HepG2 (cell line): ENCODE data around the gene WNT6. TPM values are rescaled to one million over a fixed set of nuclear protein-coding genes. Genes with fewer than 3 reads are reported as not detected.
A peak's percentile ranks its signal among the peaks of the same experiment; 100 is the strongest.

Experiments used
- AFF4 ChIP-seq: sonication (generic); formaldehyde crosslinking; IDR thresholded peaks from 2 replicates; pipeline ENCODE4 v1.4.0; 2020; ENCODE audit warnings: missing genetic modification reagents
- ATF7-NPFF ChIP-seq: sonication (generic); formaldehyde crosslinking; IDR thresholded peaks from 2 replicates; pipeline ENCODE4 v1.8.1; 2023; ENCODE audit warnings: mild to moderate bottlenecking, low read depth, missing genetic modification reagents, moderate library complexity
- BCL3 ChIP-seq: sonication (generic); formaldehyde crosslinking; IDR thresholded peaks from 2 replicates; pipeline ENCODE4 v1.5.1; 2020; ENCODE audit warnings: mild to moderate bottlenecking, missing genetic modification reagents, moderate library complexity
- CREB1 ChIP-seq, 2 experiments: fragments of 450-650 bp in 1 of 2; IDR thresholded peaks; 2 replicates each; pipeline ENCODE4 v1.6.1; 2016 to 2017; ENCODE audit warnings: control low read depth in 1 of 2, mild to moderate bottlenecking in 1 of 2, missing compliant biosample characterization in 1 of 2, missing genetic modification characterization in 1 of 2
- CREBL2 ChIP-seq: sonication (generic); formaldehyde crosslinking; IDR thresholded peaks from 2 replicates; pipeline ENCODE4 v1.8.1; 2023; ENCODE audit warnings: missing genetic modification reagents, mild to moderate bottlenecking, borderline replicate concordance
- E2F5 ChIP-seq: sonication (generic); formaldehyde crosslinking; conservative IDR thresholded peaks from 2 replicates; pipeline ENCODE4 v1.4.0; 2020; ENCODE audit warnings: missing genetic modification reagents
- EHMT2 ChIP-seq: fragments of 200-600 bp; sonication (generic); IDR thresholded peaks from 2 replicates; pipeline ENCODE4 v1.7.0; 2017; ENCODE audit warnings: antibody characterized with exemption, low read depth, low read length, borderline replicate concordance
- ELF3 ChIP-seq: IDR thresholded peaks from 2 replicates; pipeline ENCODE4 v1.6.1; 2016; ENCODE audit warnings: missing genetic modification reagents, missing compliant biosample characterization
- MEF2D ChIP-seq: sonication (generic); formaldehyde crosslinking; IDR thresholded peaks from 2 replicates; pipeline ENCODE4 v1.5.1; 2020; ENCODE audit warnings: mild to moderate bottlenecking, missing genetic modification reagents
- NCOA5 ChIP-seq: sonication (generic); formaldehyde crosslinking; IDR thresholded peaks from 2 replicates; pipeline ENCODE4 v1.4.0; 2020; ENCODE audit warnings: missing genetic modification reagents
- NFRKB ChIP-seq: fragments of 450-650 bp; IDR thresholded peaks from 2 replicates; pipeline ENCODE4 v1.6.1; 2017
- PITX1 ChIP-seq: sonication (generic); formaldehyde crosslinking; IDR thresholded peaks from 2 replicates; pipeline ENCODE4 v1.5.1; 2020; ENCODE audit warnings: mild to moderate bottlenecking, missing genetic modification reagents
- RFX5 ChIP-seq: IDR thresholded peaks from 2 replicates; pipeline ENCODE4 v1.6.1; 2011; ENCODE audit warnings: low read depth, low read length, improper control_type of control experiment
- RNF2 ChIP-seq: fragments of 450-650 bp; conservative IDR thresholded peaks from 2 replicates; pipeline ENCODE4 v1.6.1; 2016; ENCODE audit warnings: low read depth
- ZBTB1 ChIP-seq: sonication (generic); formaldehyde crosslinking; IDR thresholded peaks from 2 replicates; pipeline ENCODE4 v1.4.0; 2020; ENCODE audit warnings: missing genetic modification reagents, borderline replicate concordance
- ZNF224 ChIP-seq: sonication (generic); formaldehyde crosslinking; IDR thresholded peaks from 2 replicates; pipeline ENCODE4 v1.5.0; 2020; ENCODE audit warnings: mild to moderate bottlenecking, missing genetic modification reagents
- ZNF235 ChIP-seq: sonication (generic); formaldehyde crosslinking; IDR thresholded peaks from 2 replicates; pipeline ENCODE4 v1.8.1; 2023; ENCODE audit warnings: mild to moderate bottlenecking, missing genetic modification reagents, borderline replicate concordance
- ZNF552 ChIP-seq: sonication (generic); formaldehyde crosslinking; IDR thresholded peaks from 2 replicates; pipeline ENCODE4 v1.9.0; 2022; ENCODE audit warnings: missing genetic modification reagents, mild to moderate bottlenecking, borderline replicate concordance
- ZNF605 ChIP-seq: sonication (generic); formaldehyde crosslinking; IDR thresholded peaks from 2 replicates; pipeline ENCODE4 v1.8.0; 2022; ENCODE audit warnings: mild to moderate bottlenecking, missing genetic modification reagents
- ZNF878 ChIP-seq: sonication (generic); formaldehyde crosslinking; IDR thresholded peaks from 2 replicates; pipeline ENCODE4 v1.8.1; 2023; ENCODE audit warnings: mild to moderate bottlenecking, missing genetic modification reagents, moderate library complexity
- ZSCAN30 ChIP-seq: sonication (generic); formaldehyde crosslinking; IDR thresholded peaks from 2 replicates; pipeline ENCODE4 v1.5.0; 2020; ENCODE audit warnings: mild to moderate bottlenecking, missing genetic modification reagents
- polyA plus RNA-seq, 8 experiments: library from polyadenylated mRNA; depleted of rRNA in 3 of 8; stranded (reverse) in 7 of 8; unstranded in 1 of 8; fragments of >200 nt; fragmentation: Illumina TruSeq in 4 of 8; extraction: Trizol in 4 of 8; gene quantifications; 2 replicates each; pipeline versions ENCODE4 v1.2.1 to v1.2.3, GENCODE V29; 2011 to 2016; ENCODE audit warnings: low read depth in 4 of 8, missing spikeins in 1 of 8, mixed read lengths in 1 of 8; ENCODE audit not compliant: insufficient read depth in 1 of 8
- total RNA-seq, 5 experiments: library from RNA; depleted of rRNA; stranded (reverse); fragments of >200 nt; fragmentation: Illumina TruSeq; extraction: Trizol; gene quantifications; 2 replicates each; pipeline ENCODE4 v1.2.3, GENCODE V29; 2016; ENCODE audit warnings: low read depth in 1 of 5
- TF ChIP-seq, protein P1 (sequence below): sonication (generic); formaldehyde crosslinking; IDR thresholded peaks from 2 replicates; pipeline ENCODE4 v1.5.0; 2020; ENCODE audit warnings: missing genetic modification reagents, mild to moderate bottlenecking, borderline replicate concordance
- TF ChIP-seq, protein P2 (sequence below): IDR thresholded peaks from 2 replicates; pipeline ENCODE4 v1.6.1; 2016

The WNT6 gene
- total and polyA plus RNA-seq, 2 of the 13 experiments (the other 11 are each of a cell fraction or from before 2014, with no cell fraction given): 0.20 TPM; not detected in 1

DNA sequence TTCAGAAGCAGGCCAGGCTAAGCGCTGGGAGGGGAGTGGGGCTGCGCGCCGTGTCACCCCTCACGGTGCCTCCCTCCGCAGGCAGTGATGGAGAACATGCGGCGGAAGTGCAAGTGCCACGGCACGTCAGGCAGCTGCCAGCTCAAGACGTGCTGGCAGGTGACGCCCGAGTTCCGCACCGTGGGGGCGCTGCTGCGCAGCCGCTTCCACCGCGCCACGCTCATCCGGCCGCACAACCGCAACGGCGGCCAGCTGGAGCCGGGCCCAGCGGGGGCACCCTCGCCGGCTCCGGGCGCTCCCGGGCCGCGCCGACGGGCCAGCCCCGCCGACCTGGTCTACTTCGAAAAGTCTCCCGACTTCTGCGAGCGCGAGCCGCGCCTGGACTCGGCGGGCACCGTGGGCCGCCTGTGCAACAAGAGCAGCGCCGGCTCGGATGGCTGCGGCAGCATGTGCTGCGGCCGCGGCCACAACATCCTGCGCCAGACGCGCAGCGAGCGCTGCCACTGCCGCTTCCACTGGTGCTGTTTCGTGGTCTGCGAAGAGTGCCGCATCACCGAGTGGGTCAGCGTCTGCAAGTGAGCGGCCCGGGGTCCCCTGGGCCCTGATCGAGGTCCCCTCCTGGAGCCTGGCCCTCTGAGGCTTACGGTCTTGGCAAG, 33.2 kb downstream of the WNT6 start (continued):
- peak; percentile 76; the same call in 1 of the 2 replicates for TF ChIP-seq BCL3
- no peak for TF ChIP-seq NCOA5
- TF ChIP-seq PITX1 (CRISPR knock-in tag): no peak
- TF ChIP-seq, protein P1, sequence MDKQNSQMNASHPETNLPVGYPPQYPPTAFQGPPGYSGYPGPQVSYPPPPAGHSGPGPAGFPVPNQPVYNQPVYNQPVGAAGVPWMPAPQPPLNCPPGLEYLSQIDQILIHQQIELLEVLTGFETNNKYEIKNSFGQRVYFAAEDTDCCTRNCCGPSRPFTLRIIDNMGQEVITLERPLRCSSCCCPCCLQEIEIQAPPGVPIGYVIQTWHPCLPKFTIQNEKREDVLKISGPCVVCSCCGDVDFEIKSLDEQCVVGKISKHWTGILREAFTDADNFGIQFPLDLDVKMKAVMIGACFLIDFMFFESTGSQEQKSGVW: no peak
- no peak for TF ChIP-seq CREB1 (IDR thresholded peaks at IDR 0.05)
- TF ChIP-seq CREB1 (CRISPR knock-in tag; IDR thresholded peaks at IDR 0.05): no peak
- TF ChIP-seq CREBL2 (CRISPR knock-in tag): no peak; the same call in 1 of the 2 replicates
- TF ChIP-seq ATF7-NPFF (CRISPR knock-in tag): peak; percentile 71; the same call in 1 of the 2 replicates
- TF ChIP-seq ZBTB1 (CRISPR knock-in tag): 0 out of 2 replicates have a peak, but pooled peaks have one; percentile 8
- no peak for TF ChIP-seq ZSCAN30 (CRISPR knock-in tag)
- no peak for TF ChIP-seq MEF2D (CRISPR knock-in tag)
- TF ChIP-seq ZNF224 (CRISPR knock-in tag): no peak
- no peak for TF ChIP-seq E2F5
- TF ChIP-seq EHMT2: no peak
- peak; percentile 87 for TF ChIP-seq RNF2
- TF ChIP-seq AFF4 (CRISPR knock-in tag): no peak
- TF ChIP-seq, protein P2, sequence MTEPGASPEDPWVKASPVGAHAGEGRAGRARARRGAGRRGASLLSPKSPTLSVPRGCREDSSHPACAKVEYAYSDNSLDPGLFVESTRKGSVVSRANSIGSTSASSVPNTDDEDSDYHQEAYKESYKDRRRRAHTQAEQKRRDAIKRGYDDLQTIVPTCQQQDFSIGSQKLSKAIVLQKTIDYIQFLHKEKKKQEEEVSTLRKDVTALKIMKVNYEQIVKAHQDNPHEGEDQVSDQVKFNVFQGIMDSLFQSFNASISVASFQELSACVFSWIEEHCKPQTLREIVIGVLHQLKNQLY: no peak
- no peak for TF ChIP-seq ZNF878 (CRISPR knock-in tag)
- no peak for TF ChIP-seq ELF3
- no peak for TF ChIP-seq ZNF235
- no peak for TF ChIP-seq ZNF552 (CRISPR knock-in tag)
- no peak for TF ChIP-seq NFRKB
- TF ChIP-seq ZNF605 (CRISPR knock-in tag): no peak
- TF ChIP-seq RFX5: no peak
